CD8-positive, alpha-beta memory T cell (primary cell): Measurements from ENCODE around the gene MAPK12. TPM values are rescaled to one million over a fixed set of nuclear protein-coding genes. Genes with fewer than 3 reads are reported as not detected.
"Not testable (repeated sequence)": the region's sequence is repeated elsewhere in the genome, so short reads cannot be mapped to it uniquely, and the experiment has no call there.

Experiments used
- CTCF ChIA-PET: fragments of 350-600 bp; sonication (Branson Sonifier 250); formaldehyde crosslinking; loops from one replicate; lab custom pipeline; 2021; ENCODE audit warnings: antibody characterized with exemption; lab: Charles Lee
- POLR2A ChIA-PET: fragments of 350-600 bp; sonication (Branson Sonifier 250); formaldehyde crosslinking; loops from one replicate; lab custom pipeline; 2021; ENCODE audit warnings: antibody characterized with exemption; lab: Charles Lee
- DNase-seq, 5 donors: peaks; one replicate each; pipeline versions ENCODE4 v3.0.0 to v3.0.0-alpha.2; 2020 to 2022; ENCODE audit warnings: mixed read lengths in 1 of 5
- H3K27ac ChIP-seq: one replicate; pipeline ENCODE4 v1.7.0; 2013; ENCODE audit warnings: low read depth, mild to moderate bottlenecking, low read length, moderate library complexity
- H3K27me3 ChIP-seq: 2 replicates; pipeline ENCODE4 v1.7.0; 2013; ENCODE audit warnings: low read length, mild to moderate bottlenecking; ENCODE audit not compliant: insufficient read depth, poor library complexity, severe bottlenecking
- H3K36me3 ChIP-seq: 2 replicates; pipeline ENCODE4 v1.7.0; 2013; ENCODE audit warnings: mild to moderate bottlenecking, low read length, moderate library complexity; ENCODE audit not compliant: insufficient read depth
- H3K4me1 ChIP-seq: 2 replicates; pipeline ENCODE4 v1.7.0; 2013; ENCODE audit warnings: mild to moderate bottlenecking, low read length, moderate library complexity; ENCODE audit not compliant: insufficient read depth
- H3K4me3 ChIP-seq: 2 replicates; pipeline ENCODE4 v1.7.0; 2013; ENCODE audit warnings: mild to moderate bottlenecking, low read length
- H3K9me3 ChIP-seq: 2 replicates; pipeline ENCODE4 v1.7.0; 2013; ENCODE audit warnings: mild to moderate bottlenecking, low read length
- H3K27ac Mint-ChIP-seq, 8 donors: one replicate each; pipeline ENCODE4 v1.8.0; 2020 to 2021; ENCODE audit warnings: mixed read lengths in 8 of 8, mild to moderate bottlenecking in 6 of 8, inconsistent platforms in 3 of 8, moderate library complexity in 3 of 8
- H3K27me3 Mint-ChIP-seq, 2 donors: one replicate each; pipeline ENCODE4 v1.8.0; 2020 to 2021; ENCODE audit warnings: mixed read lengths in 2 of 2, mild to moderate bottlenecking in 1 of 2, moderate library complexity in 1 of 2
- H3K36me3 Mint-ChIP-seq, 3 donors: one replicate each; pipeline ENCODE4 v1.8.0; 2020 to 2021; ENCODE audit warnings: mixed read lengths in 3 of 3, inconsistent platforms in 1 of 3, mild to moderate bottlenecking in 1 of 3
- H3K4me1 Mint-ChIP-seq, 3 donors: one replicate each; pipeline ENCODE4 v1.8.0; 2020 to 2021; ENCODE audit warnings: mixed read lengths in 3 of 3, inconsistent platforms in 1 of 3, mild to moderate bottlenecking in 1 of 3
- H3K4me3 Mint-ChIP-seq, 7 donors: one replicate each; pipeline ENCODE4 v1.8.0; 2020 to 2021; ENCODE audit warnings: mixed read lengths in 7 of 7, mild to moderate bottlenecking in 6 of 7, moderate library complexity in 4 of 7, inconsistent platforms in 2 of 7
- H3K9me3 Mint-ChIP-seq, 5 donors: one replicate each; pipeline ENCODE4 v1.8.0; 2020 to 2022; ENCODE audit warnings: mixed read lengths in 5 of 5, mild to moderate bottlenecking in 3 of 5, moderate library complexity in 2 of 5, inconsistent platforms in 1 of 5
- polyA plus RNA-seq: library from polyadenylated mRNA; unstranded; fragments of 300-500 nt; fragmentation: Illumina TruSeq; gene quantifications from one replicate; pipeline ENCODE4 v1.2.3, GENCODE V29; 2021
- total RNA-seq, 2 experiments: library from RNA; stranded (reverse); gene quantifications; one replicate each; pipeline ENCODE4 v1.2.3, GENCODE V29; 2021

Gene MAPK12
- total and polyA plus RNA-seq, 3 experiments from 2014 or later, result 0.03 to 9.7 (median 9.3) TPM

- peak overlapping the region in 1 of 8 donors; percentile 82 for H3K27ac Mint-ChIP-seq
- H3K36me3 Mint-ChIP-seq, result no peaks in the 10 kb centered on the region
- peaks cover 0 to 9% (median 2%) of the 10 kb centered on the region in 3 donors for H3K4me1 Mint-ChIP-seq
- H3K27me3 Mint-ChIP-seq, result peaks cover 2 to 3% of the 10 kb centered on the region in 2 donors
- H3K4me1 ChIP-seq, result no peaks in the 10 kb centered on the region
- H3K4me3 ChIP-seq, result no peak overlapping the region
- no peaks in the 10 kb centered on the region for H3K27me3 ChIP-seq
- no peaks in the 10 kb centered on the region for H3K9me3 Mint-ChIP-seq
- CTCF ChIA-PET, result no interaction called here
- H3K27ac ChIP-seq, result no peak overlapping the region
- no peak for DNase-seq
- H3K9me3 ChIP-seq, result no peaks in the 10 kb centered on the region
- POLR2A ChIA-PET, result no interaction called here
- no peak overlapping the region for H3K4me3 Mint-ChIP-seq
- no peaks in the 10 kb centered on the region for H3K36me3 ChIP-seq
These were observed 16.3 kb upstream of the MAPK12 start for GRCh38 chr22:50277761-50278160.

GRCh38 chr22:50276143-50276542, 14.7 kb upstream of the MAPK12 start:
- Histone ChIP-seq H3K27me3 (no peaks in the 10 kb centered on the region), H3K4me1 (peaks cover 5% of the 10 kb centered on the region), H3K9me3 (no peaks in the 10 kb centered on the region), H3K36me3 (no peaks in the 10 kb centered on the region), H3K4me3 (no peak overlapping the region), H3K27ac (no peak overlapping the region)
- no peaks in the 10 kb centered on the region for H3K9me3 Mint-ChIP-seq
- peaks cover 2 to 3% of the 10 kb centered on the region in 2 donors for H3K27me3 Mint-ChIP-seq
- H3K4me3 Mint-ChIP-seq, result no peak overlapping the region
- no peaks in the 10 kb centered on the region for H3K36me3 Mint-ChIP-seq
- POLR2A ChIA-PET, result no interaction called here
- DNase-seq, result peak; percentile 40 to 66 (median 52)
- peaks cover 0 to 10% (median 3%) of the 10 kb centered on the region in 3 donors for H3K4me1 Mint-ChIP-seq
- CTCF ChIA-PET, result interaction anchor here (0.6 to 2.2 kb wide), 12 partner anchors 22 to 223 kb away, joined by 3 to 8 read pairs (median 4); no protein-coding TSS in a partner anchor
- H3K27ac Mint-ChIP-seq, result no peak overlapping the region

- Mint-ChIP-seq H3K4me1 (peaks cover 0 to 17% (median 4%) of the 10 kb centered on the region in 3 donors), H3K4me3 (peak overlapping the region in 1 of 7 donors; percentile 6), H3K9me3 (no peaks in the 10 kb centered on the region), H3K27me3 (peaks cover 3 to 6% of the 10 kb centered on the region in 2 donors), H3K36me3 (no peaks in the 10 kb centered on the region), H3K27ac (no peak overlapping the region)
- Histone ChIP-seq H3K27me3 (no peaks in the 10 kb centered on the region), H3K9me3 (no peaks in the 10 kb centered on the region), H3K36me3 (no peaks in the 10 kb centered on the region), H3K4me1 (peaks cover 11% of the 10 kb centered on the region), H3K27ac (no peak overlapping the region), H3K4me3 (no peak overlapping the region)
- no peak for DNase-seq
- POLR2A ChIA-PET, result no interaction called here
- CTCF ChIA-PET, result interaction anchor here (1.2 to 2.2 kb wide), 9 partner anchors 23 to 345 kb away, joined by 3 to 8 read pairs (median 4); partner anchors contain the start of gene SCO2
These were observed 13.9 kb upstream of the MAPK12 start for GRCh38 chr22:50275181-50276055.

GRCh38 chr22:50274771-50275170, 13.3 kb upstream of the MAPK12 start:
- DNase-seq, result no peak
- H3K27ac Mint-ChIP-seq, result no peak overlapping the region
- no peak overlapping the region for H3K4me3 ChIP-seq
- no peaks in the 10 kb centered on the region for H3K36me3 ChIP-seq
- H3K9me3 ChIP-seq, result no peaks in the 10 kb centered on the region
- no peaks in the 10 kb centered on the region for H3K27me3 ChIP-seq
- H3K27me3 Mint-ChIP-seq, result peaks cover 3 to 6% of the 10 kb centered on the region in 2 donors
- no peaks in the 10 kb centered on the region for H3K36me3 Mint-ChIP-seq
- no peaks in the 10 kb centered on the region for H3K9me3 Mint-ChIP-seq
- CTCF ChIA-PET, result interaction anchor here (1.4 to 4.7 kb wide), 4 partner anchors 23 to 346 kb away, joined by 3 to 25 read pairs (median 6); partner anchors contain the start of genes DENND6B, HDAC10 and SCO2
- peaks cover 0 to 18% (median 4%) of the 10 kb centered on the region in 3 donors for H3K4me1 Mint-ChIP-seq
- H3K27ac ChIP-seq, result no peak overlapping the region
- peaks cover 12% of the 10 kb centered on the region for H3K4me1 ChIP-seq
- no peak overlapping the region for H3K4me3 Mint-ChIP-seq
- POLR2A ChIA-PET, result no interaction called here

GRCh38 chr22:50274311-50274710, 12.8 kb upstream of the MAPK12 start:
- no peaks in the 10 kb centered on the region for H3K27me3 ChIP-seq
- Mint-ChIP-seq H3K4me1 (peaks cover 0 to 20% (median 5%) of the 10 kb centered on the region in 3 donors), H3K9me3 (no peaks in the 10 kb centered on the region), H3K36me3 (no peaks in the 10 kb centered on the region), H3K27me3 (peaks cover 3 to 6% of the 10 kb centered on the region in 2 donors), H3K4me3 (no peak overlapping the region), H3K27ac (no peak overlapping the region)
- H3K9me3 ChIP-seq, result no peaks in the 10 kb centered on the region
- no peak overlapping the region for H3K27ac ChIP-seq
- no peaks in the 10 kb centered on the region for H3K36me3 ChIP-seq
- CTCF ChIA-PET, result interaction anchor here (1.4 to 4.7 kb wide), 4 partner anchors 23 to 346 kb away, joined by 3 to 25 read pairs (median 6); partner anchors contain the start of genes DENND6B, HDAC10 and SCO2
- POLR2A ChIA-PET, result no interaction called here
- DNase-seq, result peak in 3 of 5 donors; percentile 31 to 63 (median 35)
- no peak overlapping the region for H3K4me3 ChIP-seq
- peaks cover 17% of the 10 kb centered on the region for H3K4me1 ChIP-seq

- peak overlapping the region in 2 of 7 donors; percentile 4 to 8 for H3K4me3 Mint-ChIP-seq
- H3K9me3 Mint-ChIP-seq, H3K9me3 ChIP-seq, H3K4me3 ChIP-seq, H3K36me3 ChIP-seq, H3K27me3 Mint-ChIP-seq, DNase-seq, H3K27ac ChIP-seq, H3K27me3 ChIP-seq, POLR2A ChIA-PET, H3K36me3 Mint-ChIP-seq: not testable (repeated sequence)
- peaks cover under 1 to 23% (median 5%) of the 10 kb centered on the region in 3 donors for H3K4me1 Mint-ChIP-seq
- CTCF ChIA-PET, result interaction anchor here (1.4 to 4.7 kb wide), 3 partner anchors 22 to 347 kb away, joined by 3 to 25 read pairs (median 10); partner anchors contain the start of genes DENND6B and HDAC10
- H3K27ac Mint-ChIP-seq, result peak overlapping the region in 2 of 8 donors; percentile 40 to 54
- H3K4me1 ChIP-seq, result peaks cover 18% of the 10 kb centered on the region
These were observed 12.3 kb upstream of the MAPK12 start for GRCh38 chr22:50273781-50274180.

GRCh38 chr22:50273352-50273751, 11.9 kb upstream of the MAPK12 start:
- H3K27me3 ChIP-seq, H3K36me3 ChIP-seq, H3K36me3 Mint-ChIP-seq, POLR2A ChIA-PET, H3K27me3 Mint-ChIP-seq, H3K9me3 ChIP-seq, H3K9me3 Mint-ChIP-seq, H3K4me3 ChIP-seq, H3K27ac ChIP-seq, DNase-seq, H3K27ac Mint-ChIP-seq: not testable (repeated sequence)
- Mint-ChIP-seq H3K4me3 (peak overlapping the region in 1 of 7 donors; percentile 8), H3K4me1 (peaks cover 3 to 24% (median 7%) of the 10 kb centered on the region in 3 donors)
- H3K4me1 ChIP-seq, result peaks cover 18% of the 10 kb centered on the region
- CTCF ChIA-PET, result interaction anchor here (0.7 to 4.7 kb wide), 4 partner anchors 22 to 68 kb away, joined by 3 to 25 read pairs (median 9); partner anchors contain the start of genes DENND6B and HDAC10
